Ascending aorta (tissue), 2 donors: ENCODE data around the gene PERM1. TPM values are rescaled to one million over a fixed set of nuclear protein-coding genes. Genes with fewer than 3 reads are reported as not detected.
"Not testable (repeated sequence)": the region's sequence is repeated elsewhere in the genome, so short reads cannot be mapped to it uniquely, and the experiment has no call there.

Source experiments
- DNase-seq, 2 donors: peaks; one replicate each; pipeline ENCODE4 v3.0.0-alpha.2; 2019; ENCODE audit warnings: low spot score in 2 of 2
- H3K27ac ChIP-seq, 2 donors: fragments of 200-600 bp; sonication (generic); one replicate each; pipeline ENCODE4 v1.5.1; 2016 to 2017; ENCODE audit warnings: mild to moderate bottlenecking in 1 of 2
- H3K27me3 ChIP-seq: fragments of 200-600 bp; sonication (generic); one replicate; pipeline ENCODE4 v1.5.1; 2017
- H3K36me3 ChIP-seq, 2 donors: fragments of 200-600 bp; sonication (generic); one replicate each; pipeline ENCODE4 v1.5.1; 2016
- H3K4me1 ChIP-seq, 2 donors: fragments of 200-600 bp; sonication (generic); one replicate each; pipeline ENCODE4 v1.5.1; 2016 to 2017; ENCODE audit warnings: mild to moderate bottlenecking in 1 of 2
- H3K4me3 ChIP-seq, 2 donors: fragments of 200-600 bp; sonication (generic); one replicate each; pipeline ENCODE4 v1.5.1; 2016 to 2017; ENCODE audit warnings: mild to moderate bottlenecking in 1 of 2
- H3K9me3 ChIP-seq, 2 donors: fragments of 200-600 bp; sonication (generic); one replicate each; pipeline ENCODE4 v1.5.1; 2016
- CTCF ChIP-seq, 3 experiments: fragments of 200-600 bp in 2 of 3; fragments of 450-650 bp in 1 of 3; sonication (generic) in 2 of 3; IDR thresholded peaks; one replicate each; pipeline ENCODE4 v1.5.1; 2016 to 2019; ENCODE audit warnings: antibody characterized with exemption in 3 of 3, mild to moderate bottlenecking in 1 of 3, moderate library complexity in 1 of 3
- intact Hi-C: fragments of 100-400 bp; cut with DNase I; formaldehyde crosslinking; loops from one replicate; pipeline ENCODE4 v1.15.1; 2023
- total RNA-seq: library from RNA; depleted of rRNA; stranded (reverse); fragments of >200 nt; gene quantifications from one replicate; pipeline ENCODE4 v1.1.0, GENCODE V29; 2016

Gene PERM1
- total RNA-seq, 1 donor from 2014 or later, result not detected

- H3K4me1 ChIP-seq, result peaks cover 4 to 8% of the 10 kb centered on the region in 2 donors
- no peaks in the 10 kb centered on the region for H3K36me3 ChIP-seq
- no peak overlapping the region for H3K27ac ChIP-seq
- no peaks in the 10 kb centered on the region for H3K27me3 ChIP-seq
- no peak for DNase-seq
- H3K9me3 ChIP-seq, result peaks cover 0 to 24% of the 10 kb centered on the region in 2 donors
- intact Hi-C loops, result no loop called here
- TF ChIP-seq CTCF (IDR thresholded peaks at IDR 0.05), result no peak
- no peak overlapping the region for H3K4me3 ChIP-seq
These were observed 11.6 kb upstream of the PERM1 start for GRCh38 chr1:993379-993995.

GRCh38 chr1:992362-992761 lies 10.5 kb upstream of the PERM1 start:
- intact Hi-C loops, result no loop called here
- no peaks in the 10 kb centered on the region for H3K4me1 ChIP-seq
- no peaks in the 10 kb centered on the region for H3K36me3 ChIP-seq
- no peaks in the 10 kb centered on the region for H3K27me3 ChIP-seq
- TF ChIP-seq CTCF (IDR thresholded peaks at IDR 0.05), result no peak
- no peak for DNase-seq
- peaks cover 0 to 24% of the 10 kb centered on the region in 2 donors for H3K9me3 ChIP-seq
- H3K4me3 ChIP-seq, result no peak overlapping the region
- no peak overlapping the region for H3K27ac ChIP-seq

- no peaks in the 10 kb centered on the region for H3K27me3 ChIP-seq
- H3K36me3 ChIP-seq, result no peaks in the 10 kb centered on the region
- no peak for TF ChIP-seq CTCF (IDR thresholded peaks at IDR 0.05)
- H3K27ac ChIP-seq, result no peak overlapping the region
- H3K4me3 ChIP-seq, result no peak overlapping the region
- no peaks in the 10 kb centered on the region for H3K4me1 ChIP-seq
- intact Hi-C loops, result no loop called here
- DNase-seq, result no peak
- peaks cover 0 to 24% of the 10 kb centered on the region in 2 donors for H3K9me3 ChIP-seq
These were observed 10.0 kb upstream of the PERM1 start for GRCh38 chr1:991895-992294.

GRCh38 chr1:991275-991674 lies 9.4 kb upstream of the PERM1 start:
- H3K27ac ChIP-seq, intact Hi-C loops, DNase-seq, H3K36me3 ChIP-seq, H3K4me3 ChIP-seq, H3K4me1 ChIP-seq, H3K27me3 ChIP-seq: not testable (repeated sequence)
- peaks cover 0 to 24% of the 10 kb centered on the region in 2 donors for H3K9me3 ChIP-seq

- H3K36me3 ChIP-seq, H3K27me3 ChIP-seq, H3K4me3 ChIP-seq, H3K4me1 ChIP-seq, intact Hi-C loops, H3K27ac ChIP-seq, DNase-seq: not testable (repeated sequence)
- peaks cover 0 to 24% of the 10 kb centered on the region in 2 donors for H3K9me3 ChIP-seq
These were observed 6.2 kb upstream of the PERM1 start for GRCh38 chr1:988061-988460.

GRCh38 chr1:985126-985525 lies 3.2 kb upstream of the PERM1 start:
- Histone ChIP-seq H3K27ac (no peak overlapping the region), H3K36me3 (no peaks in the 10 kb centered on the region), H3K27me3 (no peaks in the 10 kb centered on the region), H3K4me1 (no peaks in the 10 kb centered on the region), H3K4me3 (no peak overlapping the region), H3K9me3 (peaks cover 0 to 6% of the 10 kb centered on the region in 2 donors)
- DNase-seq, result no peak
- TF ChIP-seq CTCF (IDR thresholded peaks at IDR 0.05), result no peak
- intact Hi-C loops, result no loop called here

- no peak for DNase-seq
- TF ChIP-seq CTCF (IDR thresholded peaks at IDR 0.05), result no peak
- Histone ChIP-seq H3K4me3 (peak overlapping the region in 1 of 2 donors; percentile 21), H3K36me3 (no peaks in the 10 kb centered on the region), H3K4me1 (no peaks in the 10 kb centered on the region), H3K27me3 (no peaks in the 10 kb centered on the region), H3K27ac (no peak overlapping the region), H3K9me3 (peaks cover 0 to 2% of the 10 kb centered on the region in 2 donors)
- intact Hi-C loops, result loop anchor here (1.0 kb wide), 2 partner anchors 19 to 80 kb away; no protein-coding TSS in a partner anchor
These were observed 2.6 kb upstream of the PERM1 start for GRCh38 chr1:984476-984814.
